WI38 (cell line): Measurements from ENCODE around the gene EMC9.

ENCODE experiments used
- H3K4me3 ChIP-seq: 2 replicates; pipeline ENCODE4 v1.5.1; 2011; ENCODE audit warnings: low read depth, mild to moderate bottlenecking, control low read depth, low read length
- CTCF ChIP-seq: IDR thresholded peaks from 2 replicates; pipeline ENCODE4 v1.5.1; 2012; ENCODE audit warnings: low read depth, mild to moderate bottlenecking, control low read depth, low read length

Gene EMC9

GRCh38 chr14:24164518-24164991 is 23.2 kb upstream of the EMC9 start:
- H3K4me3 ChIP-seq = no peak overlapping the region
- no peak for TF ChIP-seq CTCF

GRCh38 chr14:24162093-24162492 is 20.7 kb upstream of the EMC9 start:
- no peak for TF ChIP-seq CTCF
- H3K4me3 ChIP-seq = peak overlapping the region; percentile 68

GRCh38 chr14:24160850-24161804 is 19.7 kb upstream of the EMC9 start, which contains the start of gene IRF9:
TSS of gene IRF9 (plus strand) at chr14:24161265. CDS start at chr14:24162145, 880 bp downstream.
- TF ChIP-seq CTCF = peak; percentile 76
- H3K4me3 ChIP-seq = peak within 1 kb of the TSS; percentile 68

GRCh38 chr14:24160499-24160849 is 19.1 kb upstream of the EMC9 start:
- H3K4me3 ChIP-seq = no peak overlapping the region
- no peak for TF ChIP-seq CTCF

- no peak for TF ChIP-seq CTCF
- no peak overlapping the region for H3K4me3 ChIP-seq
These were observed 18.5 kb upstream of the EMC9 start for GRCh38 chr14:24159777-24160498.

- TF ChIP-seq CTCF = no peak
- H3K4me3 ChIP-seq = no peak overlapping the region
These were observed 15.9 kb upstream of the EMC9 start for GRCh38 chr14:24157331-24157730.

GRCh38 chr14:24156840-24157239 is 15.4 kb upstream of the EMC9 start:
- no peak for TF ChIP-seq CTCF

More at GRCh38 chr14:24156840-24157239, 15.4 kb upstream of the EMC9 start:
- H3K4me3 ChIP-seq = no peak overlapping the region
